ENCODE results near the gene PLCB3. TPM values are rescaled to one million over a fixed set of nuclear protein-coding genes. Genes with fewer than 3 reads are reported as not detected.

The PLCB3 gene
- total and polyA plus RNA-seq, 10 of the 15 experiments (the other 5 are each of a cell fraction or from before 2014, with no cell fraction given) = 0.03 to 10.3 (median 3.3) TPM

GRCh38 chr11:64296236-64296635, 44.9 kb downstream of the PLCB3 start:
- intact Hi-C loops (cut with micrococcal nuclease; ENCODE audit: unreplicated experiment) = no loop called here
- H3K27me3 ChIP-seq (replicated peaks in 1 of 2; ENCODE audit: control insufficient read depth in 2 of 2, insufficient read depth in 2 of 2, low read length in 1 of 2) = peaks cover 20 to 37% of the 10 kb centered on the region in 2 experiments
- RAD21 ChIA-PET (ENCODE audit: unreplicated experiment) = no interaction called here
- ATAC-seq = no peak
- no peak overlapping the region for H3K4me2 ChIP-seq (ENCODE audit: control insufficient read depth, insufficient read depth)
- DNase-seq (ENCODE audit: low read depth, low spot score) = no peak
- TF ChIP-seq ZBTB4 (CRISPR knock-in tag; IDR thresholded peaks at IDR 0.05) (no peak), IKZF1 (conservative IDR thresholded peaks at IDR 0.05) (no peak), FOXK2 (IDR thresholded peaks at IDR 0.05) (no peak), SUZ12 (IDR thresholded peaks at IDR 0.05; ENCODE audit: unreplicated experiment) (no peak)
- H3K9me3 ChIP-seq (replicated peaks; ENCODE audit: control insufficient read depth, insufficient read depth, low read length) = no peaks in the 10 kb centered on the region
- no TSS peak for BruUV-seq (replicated peaks)
- H3K4me3 ChIP-seq = no peak overlapping the region
- SMC1A ChIA-PET (ENCODE audit: uncharacterized antibody, unreplicated experiment) = no interaction called here
- no peak overlapping the region for H2AFZ ChIP-seq (ENCODE audit: control insufficient read depth, low read depth, low read length)
- peaks cover 10% of the 10 kb centered on the region for H3K4me1 ChIP-seq (ENCODE audit: control insufficient read depth, insufficient read depth, low read length)
- in situ Hi-C loops (cut with MboI) = no loop called here
- CTCF ChIA-PET = interaction anchor here (0.7 kb wide), 1 partner anchor 448 kb away, joined by 3 read pairs; the partner anchor contains the start of gene RASGRP2
- H3K79me2 ChIP-seq (ENCODE audit: control insufficient read depth, insufficient read depth, low read length) = no peaks in the 10 kb centered on the region
- FAIRE-seq = no peak
- no peak overlapping the region for H3K9ac ChIP-seq (ENCODE audit: control insufficient read depth, insufficient read depth, low read length)
- WGBS (ENCODE audit: insufficient coverage, insufficient replicate concordance, low lambda C conversion rate, missing lambda C conversion rate) = 0% methylated on average over 1 of the region's 1 CpG
- no peaks in the 10 kb centered on the region; the same call in 1 of the 2 replicates for H4K20me1 ChIP-seq (ENCODE audit: control insufficient read depth, insufficient read depth)
- H3K27ac ChIP-seq (ENCODE audit: control insufficient read depth, insufficient read depth) = no peak overlapping the region
- POLR2A ChIA-PET = no interaction called here
- H3K36me3 ChIP-seq (ENCODE audit: control insufficient read depth in 2 of 2, insufficient read depth in 2 of 2, low read length in 1 of 2) = no peaks in the 10 kb centered on the region
